Measurements from ENCODE around the gene CHCHD6. TPM values are rescaled to one million over a fixed set of nuclear protein-coding genes. Genes with fewer than 3 reads are reported as not detected.

CHCHD6 gene
- total RNA-seq, 1 donor from 2014 or later, result 30.2 TPM

DNA sequence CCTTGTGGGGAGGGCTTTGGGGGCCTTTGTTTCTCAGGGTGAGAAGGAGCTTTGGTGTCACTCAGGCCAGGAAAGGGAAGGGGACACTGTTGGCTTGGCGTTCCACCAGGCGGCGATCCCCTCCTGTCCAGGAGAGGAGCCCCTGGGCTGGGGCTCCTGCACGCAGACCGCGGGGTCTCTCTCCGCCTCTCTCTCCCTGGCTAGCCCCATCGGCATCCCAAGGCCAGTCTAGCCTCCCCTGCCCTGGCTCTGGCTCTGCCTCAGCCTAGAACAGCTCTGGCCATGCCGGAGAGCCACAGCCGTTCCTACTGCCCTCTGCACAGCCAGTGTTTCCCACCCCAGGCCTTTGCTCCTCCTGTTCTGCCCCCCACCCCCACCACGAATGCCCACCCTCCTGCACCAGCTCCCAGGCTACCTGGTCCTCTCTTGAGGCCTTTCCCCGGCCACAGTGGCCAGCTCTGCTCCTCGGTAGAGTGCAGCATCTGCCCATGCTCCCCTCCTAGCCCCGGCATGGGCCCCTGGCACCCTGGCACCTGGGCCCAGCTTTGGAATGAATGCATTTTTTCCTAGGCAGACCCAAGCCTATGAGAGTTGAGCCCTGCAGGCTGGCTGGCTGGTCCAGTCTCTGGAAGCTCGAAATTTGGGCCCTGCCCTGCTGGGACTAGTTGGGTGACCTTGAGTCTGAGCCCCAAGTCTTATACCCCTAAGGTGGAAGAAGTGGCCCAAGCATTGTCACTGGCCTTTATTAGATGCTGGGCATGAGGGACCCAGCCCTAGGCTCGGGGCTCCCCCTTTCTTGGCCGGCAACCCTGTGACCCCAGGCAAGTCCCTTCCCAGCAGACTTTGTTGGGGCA, 281.3 kb downstream of the CHCHD6 start:
- DNase-seq (ENCODE audit: low spot score, unreplicated experiment), result no peak

DNA sequence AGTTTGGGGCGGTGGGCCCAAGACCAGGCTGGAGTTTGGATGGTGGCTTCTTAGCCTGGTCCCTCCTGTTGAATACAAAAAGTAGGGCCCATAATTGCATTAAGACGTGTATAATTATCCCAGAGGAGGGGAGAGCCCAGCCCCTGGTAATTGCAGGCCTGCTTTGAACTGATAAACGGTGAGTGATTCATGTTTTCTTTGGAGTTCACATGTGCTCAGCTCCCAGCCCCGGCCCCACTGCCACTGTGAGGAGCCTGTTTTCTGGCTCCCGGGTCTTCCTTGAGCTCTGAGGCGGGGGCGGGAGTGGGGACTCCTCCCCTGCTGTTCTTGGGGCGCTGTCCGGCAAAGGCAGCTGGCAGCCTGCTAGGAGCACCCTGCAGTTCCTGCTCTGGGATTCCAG, 282.0 kb downstream of the CHCHD6 start:
- peaks cover 5% of the 10 kb centered on the region for H3K36me3 Mint-ChIP-seq (ENCODE audit: insufficient read depth)
- TF ChIP-seq, protein P1, sequence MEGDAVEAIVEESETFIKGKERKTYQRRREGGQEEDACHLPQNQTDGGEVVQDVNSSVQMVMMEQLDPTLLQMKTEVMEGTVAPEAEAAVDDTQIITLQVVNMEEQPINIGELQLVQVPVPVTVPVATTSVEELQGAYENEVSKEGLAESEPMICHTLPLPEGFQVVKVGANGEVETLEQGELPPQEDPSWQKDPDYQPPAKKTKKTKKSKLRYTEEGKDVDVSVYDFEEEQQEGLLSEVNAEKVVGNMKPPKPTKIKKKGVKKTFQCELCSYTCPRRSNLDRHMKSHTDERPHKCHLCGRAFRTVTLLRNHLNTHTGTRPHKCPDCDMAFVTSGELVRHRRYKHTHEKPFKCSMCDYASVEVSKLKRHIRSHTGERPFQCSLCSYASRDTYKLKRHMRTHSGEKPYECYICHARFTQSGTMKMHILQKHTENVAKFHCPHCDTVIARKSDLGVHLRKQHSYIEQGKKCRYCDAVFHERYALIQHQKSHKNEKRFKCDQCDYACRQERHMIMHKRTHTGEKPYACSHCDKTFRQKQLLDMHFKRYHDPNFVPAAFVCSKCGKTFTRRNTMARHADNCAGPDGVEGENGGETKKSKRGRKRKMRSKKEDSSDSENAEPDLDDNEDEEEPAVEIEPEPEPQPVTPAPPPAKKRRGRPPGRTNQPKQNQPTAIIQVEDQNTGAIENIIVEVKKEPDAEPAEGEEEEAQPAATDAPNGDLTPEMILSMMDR (IDR thresholded peaks at IDR 0.05; ENCODE audit: unreplicated experiment), result no peak
- H3K9me3 Mint-ChIP-seq (ENCODE audit: low read depth), result no peaks in the 10 kb centered on the region
- H3K27me3 Mint-ChIP-seq, result peaks cover 9% of the 10 kb centered on the region
- H3K4me3 Mint-ChIP-seq (ENCODE audit: low read depth), result no peak overlapping the region
- DNase-seq (ENCODE audit: low spot score, unreplicated experiment), result no peak
- H3K27ac Mint-ChIP-seq, result peak overlapping the region; percentile 49
- H3K4me1 Mint-ChIP-seq (ENCODE audit: low read depth), result peaks cover 18% of the 10 kb centered on the region

More for the DNA sequence above, 281.3 kb downstream of the CHCHD6 start:
- Mint-ChIP-seq H3K36me3 (ENCODE audit: insufficient read depth) (peaks cover 2% of the 10 kb centered on the region), H3K9me3 (ENCODE audit: low read depth) (no peaks in the 10 kb centered on the region), H3K27me3 (peaks cover 9% of the 10 kb centered on the region), H3K4me3 (ENCODE audit: low read depth) (peak overlapping the region; percentile 70), H3K4me1 (ENCODE audit: low read depth) (peaks cover 15% of the 10 kb centered on the region), H3K27ac (peak overlapping the region; percentile 49)
- TF ChIP-seq, protein P1 (IDR thresholded peaks at IDR 0.05; ENCODE audit: unreplicated experiment), result no peak

DNA sequence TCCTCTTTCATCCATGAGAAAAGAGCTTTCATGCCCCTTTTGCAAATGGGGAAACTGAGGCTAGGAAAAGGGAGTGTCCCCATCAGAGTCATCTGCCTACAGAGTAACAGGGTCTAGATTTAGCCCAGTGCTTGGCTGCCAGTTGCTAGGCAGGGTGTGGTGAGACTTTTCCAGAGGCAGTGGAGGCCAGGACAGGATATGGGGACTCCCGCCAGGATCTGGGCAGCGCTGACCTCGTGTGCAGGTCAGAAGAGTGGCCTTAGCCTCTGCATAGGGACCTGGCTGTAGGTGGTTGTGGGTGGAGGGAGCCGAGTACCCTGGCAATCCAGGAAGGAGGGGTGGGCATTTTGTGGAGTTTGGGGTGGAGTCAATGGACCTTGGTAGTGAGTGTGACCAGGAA, 283.1 kb downstream of the CHCHD6 start:
- Mint-ChIP-seq H3K4me1 (ENCODE audit: low read depth) (peaks cover 20% of the 10 kb centered on the region), H3K4me3 (ENCODE audit: low read depth) (no peak overlapping the region), H3K36me3 (ENCODE audit: insufficient read depth) (peaks cover 6% of the 10 kb centered on the region), H3K27ac (peak overlapping the region; percentile 84), H3K9me3 (ENCODE audit: low read depth) (no peaks in the 10 kb centered on the region), H3K27me3 (peaks cover 2% of the 10 kb centered on the region)
- no peak for DNase-seq (ENCODE audit: low spot score, unreplicated experiment)
- TF ChIP-seq, protein P1 (IDR thresholded peaks at IDR 0.05; ENCODE audit: unreplicated experiment), result no peak

DNA sequence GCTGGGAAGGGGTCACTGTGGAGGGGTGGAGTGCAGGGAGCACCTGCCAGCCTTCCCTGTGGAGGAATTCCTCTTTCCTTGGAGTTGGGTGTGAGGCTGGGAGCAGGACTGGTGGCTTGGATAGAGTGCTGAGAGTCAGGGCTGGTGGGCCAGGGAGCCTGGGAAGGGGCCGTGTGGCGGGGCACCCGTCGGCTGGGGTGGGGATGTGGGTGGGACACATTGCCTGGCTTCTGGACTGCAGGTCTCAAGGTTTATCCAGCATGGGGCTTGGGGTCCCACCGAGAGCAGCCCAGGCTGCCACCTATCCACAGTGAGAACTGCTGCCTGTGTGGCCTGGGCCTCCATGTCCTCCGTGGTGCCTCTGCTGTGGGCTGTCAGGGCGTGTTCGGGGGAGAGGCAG, 283.6 kb downstream of the CHCHD6 start:
- Mint-ChIP-seq H3K36me3 (ENCODE audit: insufficient read depth) (peaks cover 6% of the 10 kb centered on the region), H3K9me3 (ENCODE audit: low read depth) (no peaks in the 10 kb centered on the region), H3K4me1 (ENCODE audit: low read depth) (peaks cover 20% of the 10 kb centered on the region), H3K27me3 (no peaks in the 10 kb centered on the region), H3K4me3 (ENCODE audit: low read depth) (no peak overlapping the region), H3K27ac (peak overlapping the region; percentile 84)
- TF ChIP-seq, protein P1 (IDR thresholded peaks at IDR 0.05; ENCODE audit: unreplicated experiment), result no peak
- DNase-seq (ENCODE audit: low spot score, unreplicated experiment), result no peak

DNA sequence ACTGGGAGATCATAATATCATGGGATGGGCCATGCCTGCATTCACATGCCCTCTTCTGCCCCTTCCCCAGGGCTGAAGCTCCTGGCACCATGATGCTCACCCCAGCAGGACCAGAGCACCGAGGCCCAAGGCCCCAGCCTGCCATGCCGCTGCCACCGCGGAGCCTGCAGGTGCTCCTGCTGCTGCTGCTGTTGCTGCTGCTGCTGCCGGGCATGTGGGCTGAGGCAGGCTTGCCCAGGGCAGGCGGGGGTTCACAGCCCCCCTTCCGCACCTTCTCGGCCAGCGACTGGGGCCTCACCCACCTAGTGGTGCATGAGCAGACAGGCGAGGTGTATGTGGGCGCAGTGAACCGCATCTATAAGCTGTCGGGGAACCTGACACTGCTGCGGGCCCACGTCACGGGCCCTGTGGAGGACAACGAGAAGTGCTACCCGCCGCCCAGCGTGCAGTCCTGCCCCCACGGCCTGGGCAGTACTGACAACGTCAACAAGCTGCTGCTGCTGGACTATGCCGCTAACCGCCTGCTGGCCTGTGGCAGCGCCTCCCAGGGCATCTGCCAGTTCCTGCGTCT, 284.5 kb downstream of the CHCHD6 start:
- Mint-ChIP-seq H3K4me3 (ENCODE audit: low read depth) (no peak overlapping the region), H3K27ac (no peak overlapping the region), H3K36me3 (ENCODE audit: insufficient read depth) (peaks cover 6% of the 10 kb centered on the region), H3K9me3 (ENCODE audit: low read depth) (no peaks in the 10 kb centered on the region), H3K27me3 (no peaks in the 10 kb centered on the region), H3K4me1 (ENCODE audit: low read depth) (peaks cover 20% of the 10 kb centered on the region)
- TF ChIP-seq, protein P1 (IDR thresholded peaks at IDR 0.05; ENCODE audit: unreplicated experiment), result no peak
- DNase-seq (ENCODE audit: low spot score, unreplicated experiment), result no peak
